Fibroblast of the aortic adventitia (primary cell): ENCODE measurements around the gene MGMT. TPM values are rescaled to one million over a fixed set of nuclear protein-coding genes. Genes with fewer than 3 reads are reported as not detected.

Experiments
- DNase-seq: peaks from one replicate; pipeline ENCODE4 v3.0.0-alpha.2; 2010; ENCODE audit warnings: low read depth
- H3K4me3 ChIP-seq: 2 replicates; pipeline ENCODE4 v1.5.1; 2011; ENCODE audit warnings: low read depth, mild to moderate bottlenecking, control low read depth, low read length, moderate library complexity
- total RNA-seq: library from RNA; depleted of rRNA; stranded (reverse); fragments of >200 nt; gene quantifications from 2 replicates; pipeline ENCODE4 v1.2.3, GENCODE V29; 2012; ENCODE audit warnings: low replicate concordance
- TF ChIP-seq, protein P1 (sequence below): IDR thresholded peaks from 2 replicates; pipeline ENCODE4 v1.5.1; 2011; ENCODE audit warnings: mild to moderate bottlenecking, low read length, control low read depth, inconsistent platforms; ENCODE audit not compliant: insufficient read depth

The MGMT gene
- total RNA-seq = 21.8 and 44.9 TPM in 2 replicates

DNA sequence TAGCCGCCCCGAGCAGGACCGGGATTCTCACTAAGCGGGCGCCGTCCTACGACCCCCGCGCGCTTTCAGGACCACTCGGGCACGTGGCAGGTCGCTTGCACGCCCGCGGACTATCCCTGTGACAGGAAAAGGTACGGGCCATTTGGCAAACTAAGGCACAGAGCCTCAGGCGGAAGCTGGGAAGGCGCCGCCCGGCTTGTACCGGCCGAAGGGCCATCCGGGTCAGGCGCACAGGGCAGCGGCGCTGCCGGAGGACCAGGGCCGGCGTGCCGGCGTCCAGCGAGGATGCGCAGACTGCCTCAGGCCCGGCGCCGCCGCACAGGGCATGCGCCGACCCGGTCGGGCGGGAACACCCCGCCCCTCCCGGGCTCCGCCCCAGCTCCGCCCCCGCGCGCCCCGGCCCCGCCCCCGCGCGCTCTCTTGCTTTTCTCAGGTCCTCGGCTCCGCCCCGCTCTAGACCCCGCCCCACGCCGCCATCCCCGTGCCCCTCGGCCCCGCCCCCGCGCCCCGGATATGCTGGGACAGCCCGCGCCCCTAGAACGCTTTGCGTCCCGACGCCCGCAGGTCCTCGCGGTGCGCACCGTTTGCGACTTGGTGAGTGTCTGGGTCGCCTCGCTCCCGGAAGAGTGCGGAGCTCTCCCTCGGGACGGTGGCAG is at the start of gene MGMT:
TSS of gene MGMT (plus strand) at position 539 of the 656 bp plus-strand sequence.
- H3K4me3 ChIP-seq = peak within 1 kb of the TSS; percentile 89
- DNase-seq = peak; percentile 78
- TF ChIP-seq, protein P1, sequence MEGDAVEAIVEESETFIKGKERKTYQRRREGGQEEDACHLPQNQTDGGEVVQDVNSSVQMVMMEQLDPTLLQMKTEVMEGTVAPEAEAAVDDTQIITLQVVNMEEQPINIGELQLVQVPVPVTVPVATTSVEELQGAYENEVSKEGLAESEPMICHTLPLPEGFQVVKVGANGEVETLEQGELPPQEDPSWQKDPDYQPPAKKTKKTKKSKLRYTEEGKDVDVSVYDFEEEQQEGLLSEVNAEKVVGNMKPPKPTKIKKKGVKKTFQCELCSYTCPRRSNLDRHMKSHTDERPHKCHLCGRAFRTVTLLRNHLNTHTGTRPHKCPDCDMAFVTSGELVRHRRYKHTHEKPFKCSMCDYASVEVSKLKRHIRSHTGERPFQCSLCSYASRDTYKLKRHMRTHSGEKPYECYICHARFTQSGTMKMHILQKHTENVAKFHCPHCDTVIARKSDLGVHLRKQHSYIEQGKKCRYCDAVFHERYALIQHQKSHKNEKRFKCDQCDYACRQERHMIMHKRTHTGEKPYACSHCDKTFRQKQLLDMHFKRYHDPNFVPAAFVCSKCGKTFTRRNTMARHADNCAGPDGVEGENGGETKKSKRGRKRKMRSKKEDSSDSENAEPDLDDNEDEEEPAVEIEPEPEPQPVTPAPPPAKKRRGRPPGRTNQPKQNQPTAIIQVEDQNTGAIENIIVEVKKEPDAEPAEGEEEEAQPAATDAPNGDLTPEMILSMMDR = no peak

DNA sequence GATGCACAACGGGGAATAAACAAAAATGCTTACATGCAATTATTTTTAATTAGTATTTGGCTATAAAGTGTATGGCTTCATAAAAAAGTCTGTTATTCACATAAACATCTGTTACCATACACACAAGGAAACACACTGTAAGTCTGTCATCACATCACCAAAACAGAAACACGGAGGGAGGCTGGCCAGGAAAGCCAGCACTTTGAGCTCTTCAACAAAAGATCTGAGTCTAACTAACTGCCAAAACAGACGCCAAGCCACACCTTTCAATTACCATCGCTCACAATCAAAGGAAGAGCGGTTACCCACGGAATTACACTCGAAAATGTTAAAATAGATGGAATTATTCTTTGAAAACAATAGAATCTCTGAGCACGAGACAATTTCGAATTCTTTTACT is 49.2 kb upstream of the MGMT start:
- TF ChIP-seq, protein P1 = no peak
- no peak for DNase-seq
- H3K4me3 ChIP-seq = no peak overlapping the region

DNA sequence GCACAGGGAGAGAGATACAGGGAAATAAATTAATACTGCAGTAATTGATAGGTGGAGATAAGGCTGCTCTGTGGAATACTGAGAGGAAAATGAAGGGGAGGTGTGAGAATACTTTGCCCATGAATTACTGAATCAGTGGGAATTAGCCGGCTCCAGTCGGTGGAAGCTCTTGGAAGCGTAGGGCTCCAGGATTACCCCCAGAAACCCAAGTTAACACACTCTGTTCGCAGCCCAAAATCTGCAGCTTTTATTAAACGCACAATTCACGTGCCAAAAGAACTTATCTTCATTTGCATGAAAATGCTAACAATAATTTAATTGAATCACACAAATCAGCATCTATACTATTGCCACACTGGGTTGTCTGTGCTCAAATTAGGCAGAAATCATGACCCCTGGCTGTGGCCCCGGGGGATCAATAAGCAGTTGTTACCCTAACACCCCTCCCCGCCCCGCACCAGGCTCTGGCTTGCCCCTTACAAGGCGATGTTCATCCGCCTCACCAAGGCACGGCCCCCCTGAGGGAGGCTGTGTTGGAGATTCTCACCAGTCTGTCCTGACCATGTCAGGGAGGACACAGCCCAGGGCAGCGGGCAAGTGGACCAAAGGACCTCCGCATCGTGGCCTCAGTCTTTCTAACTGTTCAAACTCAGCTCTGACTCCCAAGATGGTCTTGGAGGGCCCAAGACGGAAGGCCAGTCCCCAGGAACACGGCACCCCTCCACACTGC is 48.4 kb upstream of the MGMT start:
- TF ChIP-seq, protein P1 = no peak
- H3K4me3 ChIP-seq = no peak overlapping the region
- DNase-seq = no peak

DNA sequence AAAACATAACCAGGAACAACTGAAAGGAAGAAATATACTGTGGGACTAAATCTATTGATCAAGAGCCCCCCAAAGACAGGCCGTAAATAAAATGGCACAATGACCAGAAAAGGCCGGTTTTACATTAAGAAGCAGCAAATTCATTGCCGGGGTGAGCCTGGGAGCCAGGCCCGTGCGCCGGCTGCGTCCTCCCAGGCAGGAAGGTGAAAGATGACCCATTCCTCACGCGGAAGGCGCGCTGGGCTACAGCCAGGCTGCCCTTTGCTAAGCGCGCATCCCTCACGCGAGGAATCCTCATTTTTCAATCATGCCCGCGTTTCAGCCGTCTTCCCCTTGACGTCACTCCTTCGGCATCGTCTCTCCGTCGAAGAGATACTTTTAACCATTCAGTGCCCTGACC is 47.6 kb upstream of the MGMT start:
- DNase-seq = no peak
- TF ChIP-seq, protein P1 = no peak
- H3K4me3 ChIP-seq = no peak overlapping the region

DNA sequence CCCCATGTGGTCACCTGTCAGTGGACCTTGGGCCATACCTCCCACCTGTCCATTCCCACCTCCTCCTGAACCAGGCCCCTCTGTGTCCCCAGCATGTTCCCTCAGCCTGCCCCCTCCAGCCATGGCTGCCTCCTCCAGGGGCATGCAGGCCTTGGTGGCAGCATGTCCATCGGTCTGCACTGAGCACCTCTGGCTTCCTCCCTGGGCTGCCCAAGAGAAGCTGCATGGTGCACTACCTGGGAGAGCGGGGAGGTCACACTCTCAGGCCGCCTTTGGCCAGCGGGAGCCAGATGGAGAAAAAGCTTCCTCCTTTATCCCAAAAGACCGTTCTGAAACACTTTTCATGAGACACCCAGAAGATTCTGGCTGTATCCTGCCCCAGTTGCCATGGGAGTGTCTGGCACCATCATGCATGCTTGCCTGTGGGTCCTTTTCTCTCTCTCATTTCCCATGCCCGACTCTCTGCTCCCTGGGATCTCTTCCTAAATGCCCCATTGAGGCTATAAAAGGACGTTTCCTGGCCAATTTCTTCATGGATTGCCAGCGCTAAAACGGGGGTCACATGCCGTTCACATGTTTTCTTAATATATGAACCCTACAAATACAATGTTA is 45.5 kb upstream of the MGMT start:
- no peak overlapping the region for H3K4me3 ChIP-seq
- TF ChIP-seq, protein P1 = no peak
- DNase-seq = no peak

DNA sequence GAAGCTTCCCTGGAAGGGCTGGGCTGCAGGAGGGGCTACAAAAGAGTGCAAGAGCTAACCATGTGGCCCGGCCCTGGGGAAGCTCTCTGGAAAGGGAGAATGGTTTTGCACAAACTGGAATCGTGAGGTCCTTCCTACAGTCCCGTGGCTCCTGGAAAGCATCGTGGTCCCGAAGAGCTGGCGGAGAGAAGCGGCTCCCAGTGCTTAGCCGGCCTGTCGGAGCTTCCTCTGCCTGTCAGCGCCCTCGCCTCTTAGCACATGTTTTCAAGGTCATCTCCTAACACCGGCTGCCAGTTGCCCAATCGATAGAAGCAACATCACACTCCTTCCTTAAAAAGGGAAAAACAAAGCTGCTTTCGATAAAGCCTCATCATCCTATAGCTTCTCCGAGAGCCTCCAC is 42.1 kb upstream of the MGMT start:
- TF ChIP-seq, protein P1 = no peak
- no peak for DNase-seq
- no peak overlapping the region for H3K4me3 ChIP-seq
